Astrocyte (in vitro differentiated cells and primary cell): ENCODE data around the gene PKP1.

Experiments
- CTCF ChIP-seq: IDR thresholded peaks from 2 replicates; pipeline ENCODE4 v1.5.1; 2011; ENCODE audit warnings: low read depth, mild to moderate bottlenecking, inconsistent platforms, low read length, moderate library complexity; ENCODE audit not compliant: insufficient read depth
- EZH2 ChIP-seq: IDR thresholded peaks from 2 replicates; pipeline ENCODE4 v1.6.1; 2012; ENCODE audit warnings: mild to moderate bottlenecking, low read length, inconsistent platforms; ENCODE audit not compliant: insufficient read depth

- TF ChIP-seq CTCF: no peak
- no peak for TF ChIP-seq EZH2
Measured at GRCh38 chr1:201336711-201337450, 53.6 kb downstream of the PKP1 start.
